Karpas-422 (cell line): Measurements from ENCODE around the gene BAMBI. TPM values are rescaled to one million over a fixed set of nuclear protein-coding genes. Genes with fewer than 3 reads are reported as not detected.

Experiments used
- DNase-seq: peaks from one replicate; pipeline ENCODE4 v3.0.0-alpha.2; 2015
- H2AFZ ChIP-seq: fragments of 200-600 bp; sonication (generic); 2 replicates; pipeline ENCODE4 v1.6.1; 2014; ENCODE audit warnings: antibody characterized with exemption, low read length, mixed read lengths
- H3K27ac ChIP-seq: fragments of 200-600 bp; sonication (generic); 2 replicates; pipeline ENCODE4 v1.5.1; 2014; ENCODE audit warnings: mild to moderate bottlenecking, low read length, moderate library complexity
- H3K27me3 ChIP-seq: fragments of 200-600 bp; sonication (generic); 2 replicates; pipeline ENCODE4 v1.6.1; 2014; ENCODE audit warnings: low read length, mixed read lengths
- H3K36me3 ChIP-seq: fragments of 200-600 bp; sonication (generic); 2 replicates; pipeline ENCODE4 v1.6.1; 2014; ENCODE audit warnings: low read length, mixed read lengths; ENCODE audit not compliant: insufficient read depth
- H3K4me1 ChIP-seq: fragments of 200-600 bp; sonication (generic); 2 replicates; pipeline ENCODE4 v1.6.1; 2014; ENCODE audit warnings: mild to moderate bottlenecking, low read length, mixed read lengths
- H3K4me2 ChIP-seq: fragments of 200-600 bp; sonication (generic); 2 replicates; pipeline ENCODE4 v1.6.1; 2014; ENCODE audit warnings: low read length, low read depth, mild to moderate bottlenecking; ENCODE audit not compliant: poor library complexity, severe bottlenecking
- H3K4me3 ChIP-seq: fragments of 200-600 bp; sonication (generic); 2 replicates; pipeline ENCODE4 v1.5.1; 2014; ENCODE audit warnings: mild to moderate bottlenecking, antibody characterized with exemption, low read length, mixed read lengths
- H3K79me2 ChIP-seq: fragments of 200-600 bp; sonication (generic); 2 replicates; pipeline ENCODE4 v1.6.1; 2014; ENCODE audit warnings: mild to moderate bottlenecking, low read length, mixed read lengths
- H3K9ac ChIP-seq: fragments of 200-600 bp; sonication (generic); 2 replicates; pipeline ENCODE4 v1.6.0; 2014; ENCODE audit warnings: low read length
- H3K9me2 ChIP-seq: fragments of 200-600 bp; sonication (generic), shearing (Covaris generic); replicated peaks from 2 replicates; pipeline ENCODE4 v1.6.0; 2014; ENCODE audit warnings: mild to moderate bottlenecking, low read length, moderate library complexity; ENCODE audit not compliant: insufficient read depth
- H3K9me3 ChIP-seq: fragments of 300-700, 200-600 bp; sonication (generic); 2 replicates; pipeline ENCODE4 v1.6.1; 2014; ENCODE audit warnings: low read length, mixed read lengths
- H4K20me1 ChIP-seq: fragments of 200-600 bp; sonication (generic); 2 replicates; pipeline ENCODE4 v1.6.1; 2014; ENCODE audit warnings: mild to moderate bottlenecking, antibody characterized with exemption, low read length, low read depth; ENCODE audit not compliant: insufficient read depth
- total RNA-seq: library from RNA; depleted of rRNA; stranded (reverse); fragments of >200 nt; shearing (Covaris generic); gene quantifications from 2 replicates; pipeline ENCODE4 v1.2.3, GENCODE V29; 2014; ENCODE audit warnings: low replicate concordance

The BAMBI gene
- total RNA-seq, 1 experiment from 2014 or later = not detected

GRCh38 chr10:28679581-28680357 is 2.4 kb downstream of the BAMBI start:
- Histone ChIP-seq H3K4me2 (no peak overlapping the region), H2AFZ (no peak overlapping the region), H3K27me3 (no peaks in the 10 kb centered on the region), H3K79me2 (no peaks in the 10 kb centered on the region), H3K9me2 (no peaks in the 10 kb centered on the region), H3K9me3 (no peaks in the 10 kb centered on the region), H3K27ac (no peak overlapping the region), H3K36me3 (no peaks in the 10 kb centered on the region), H3K4me3 (no peak overlapping the region), H3K9ac (no peak overlapping the region), H3K4me1 (no peaks in the 10 kb centered on the region), H4K20me1 (no peaks in the 10 kb centered on the region)
- no peak for DNase-seq

- H3K9me3 ChIP-seq = no peaks in the 10 kb centered on the region
- no peak overlapping the region for H3K9ac ChIP-seq
- H3K4me2 ChIP-seq = no peak overlapping the region
- no peaks in the 10 kb centered on the region for H4K20me1 ChIP-seq
- H3K27me3 ChIP-seq = no peaks in the 10 kb centered on the region
- H3K4me3 ChIP-seq = no peak overlapping the region
- no peaks in the 10 kb centered on the region for H3K4me1 ChIP-seq
- H3K9me2 ChIP-seq = no peaks in the 10 kb centered on the region
- no peak for DNase-seq
- H3K36me3 ChIP-seq = no peaks in the 10 kb centered on the region
- no peaks in the 10 kb centered on the region for H3K79me2 ChIP-seq
- H3K27ac ChIP-seq = no peak overlapping the region
- H2AFZ ChIP-seq = no peak overlapping the region
Measured at GRCh38 chr10:28680358-28680752, 3.0 kb downstream of the BAMBI start.

- no peaks in the 10 kb centered on the region for H4K20me1 ChIP-seq
- H3K9ac ChIP-seq = no peak overlapping the region
- H3K9me3 ChIP-seq = no peaks in the 10 kb centered on the region
- no peak overlapping the region for H3K27ac ChIP-seq
- no peaks in the 10 kb centered on the region for H3K36me3 ChIP-seq
- H3K27me3 ChIP-seq = no peaks in the 10 kb centered on the region
- H3K79me2 ChIP-seq = no peaks in the 10 kb centered on the region
- no peak overlapping the region for H3K4me2 ChIP-seq
- no peak for DNase-seq
- H3K4me3 ChIP-seq = no peak overlapping the region
- no peaks in the 10 kb centered on the region for H3K9me2 ChIP-seq
- H2AFZ ChIP-seq = no peak overlapping the region
- no peaks in the 10 kb centered on the region for H3K4me1 ChIP-seq
Measured at GRCh38 chr10:28681291-28681763, 4.0 kb downstream of the BAMBI start.

- Histone ChIP-seq H3K27me3 (0 out of 2 replicates have a peak, but pooled peaks cover under 1% of the 10 kb centered on the region), H3K36me3 (no peaks in the 10 kb centered on the region), H3K4me3 (no peak overlapping the region), H4K20me1 (no peaks in the 10 kb centered on the region), H3K4me2 (no peak overlapping the region), H3K79me2 (no peaks in the 10 kb centered on the region), H3K27ac (no peak overlapping the region), H3K9me2 (no peaks in the 10 kb centered on the region), H2AFZ (no peak overlapping the region), H3K4me1 (no peaks in the 10 kb centered on the region), H3K9ac (no peak overlapping the region), H3K9me3 (no peaks in the 10 kb centered on the region)
- DNase-seq = no peak
Measured at GRCh38 chr10:28681928-28682750, 4.8 kb downstream of the BAMBI start.

GRCh38 chr10:28684157-28684985 is 7.0 kb downstream of the BAMBI start:
- H2AFZ ChIP-seq = no peak overlapping the region
- no peaks in the 10 kb centered on the region for H3K79me2 ChIP-seq
- 0 out of 2 replicates have a peak, but pooled peaks cover 2% of the 10 kb centered on the region for H3K27me3 ChIP-seq
- H3K9ac ChIP-seq = no peak overlapping the region
- no peak overlapping the region for H3K4me3 ChIP-seq
- DNase-seq = no peak
- H3K9me3 ChIP-seq = no peaks in the 10 kb centered on the region
- no peak overlapping the region for H3K4me2 ChIP-seq
- H3K36me3 ChIP-seq = no peaks in the 10 kb centered on the region
- H3K27ac ChIP-seq = no peak overlapping the region
- H3K4me1 ChIP-seq = no peaks in the 10 kb centered on the region
- no peaks in the 10 kb centered on the region for H3K9me2 ChIP-seq
- no peaks in the 10 kb centered on the region for H4K20me1 ChIP-seq

GRCh38 chr10:28684986-28685580 is 7.8 kb downstream of the BAMBI start:
- Histone ChIP-seq H3K27ac (no peak overlapping the region), H3K36me3 (no peaks in the 10 kb centered on the region), H3K27me3 (0 out of 2 replicates have a peak, but pooled peaks cover 2% of the 10 kb centered on the region), H3K9ac (no peak overlapping the region), H3K79me2 (no peaks in the 10 kb centered on the region), H3K9me2 (no peaks in the 10 kb centered on the region), H2AFZ (no peak overlapping the region), H3K9me3 (no peaks in the 10 kb centered on the region), H3K4me3 (no peak overlapping the region), H3K4me2 (no peak overlapping the region), H3K4me1 (no peaks in the 10 kb centered on the region), H4K20me1 (no peaks in the 10 kb centered on the region)
- DNase-seq = no peak

GRCh38 chr10:28685717-28686116 is 8.4 kb downstream of the BAMBI start:
- no peak overlapping the region for H3K4me2 ChIP-seq
- no peaks in the 10 kb centered on the region for H3K36me3 ChIP-seq
- no peak overlapping the region for H3K27ac ChIP-seq
- 0 out of 2 replicates have a peak, but pooled peaks cover 2% of the 10 kb centered on the region for H3K27me3 ChIP-seq
- no peak overlapping the region for H3K4me3 ChIP-seq
- H3K9me2 ChIP-seq = no peaks in the 10 kb centered on the region
- H3K9me3 ChIP-seq = no peaks in the 10 kb centered on the region
- H4K20me1 ChIP-seq = no peaks in the 10 kb centered on the region
- H3K9ac ChIP-seq = no peak overlapping the region
- H3K79me2 ChIP-seq = no peaks in the 10 kb centered on the region
- H2AFZ ChIP-seq = no peak overlapping the region
- no peak for DNase-seq
- H3K4me1 ChIP-seq = no peaks in the 10 kb centered on the region
